GM11168 (cell line): ENCODE data around the gene PTH1R.

Experiments used
- in situ Hi-C: fragments of 300-500 bp; cut with MboI; formaldehyde crosslinking; loops from one replicate; pipeline ENCODE4 v1.12.0; 2022; ENCODE audit warnings: low sequenced_read_pairs; ENCODE audit not compliant: unreplicated experiment

The PTH1R gene

DNA sequence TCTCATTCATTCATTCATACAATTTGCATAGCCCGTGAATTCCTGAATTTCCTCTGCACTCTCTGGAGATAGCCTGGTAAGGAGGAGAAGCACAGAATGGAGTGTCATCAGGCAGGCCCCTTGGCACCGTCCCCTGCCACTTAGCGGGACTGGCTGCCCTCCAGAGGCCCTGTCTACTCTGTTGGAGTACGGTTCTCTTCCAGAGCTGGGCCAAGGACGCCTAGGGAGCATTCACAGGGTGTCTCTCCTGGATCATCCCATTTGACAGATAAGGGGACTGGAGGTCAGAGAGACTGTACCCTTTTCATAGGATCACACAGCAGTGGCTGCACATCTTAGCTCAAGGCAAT lies 48.0 kb downstream of the PTH1R start:
- in situ Hi-C loops, result no loop called here

DNA sequence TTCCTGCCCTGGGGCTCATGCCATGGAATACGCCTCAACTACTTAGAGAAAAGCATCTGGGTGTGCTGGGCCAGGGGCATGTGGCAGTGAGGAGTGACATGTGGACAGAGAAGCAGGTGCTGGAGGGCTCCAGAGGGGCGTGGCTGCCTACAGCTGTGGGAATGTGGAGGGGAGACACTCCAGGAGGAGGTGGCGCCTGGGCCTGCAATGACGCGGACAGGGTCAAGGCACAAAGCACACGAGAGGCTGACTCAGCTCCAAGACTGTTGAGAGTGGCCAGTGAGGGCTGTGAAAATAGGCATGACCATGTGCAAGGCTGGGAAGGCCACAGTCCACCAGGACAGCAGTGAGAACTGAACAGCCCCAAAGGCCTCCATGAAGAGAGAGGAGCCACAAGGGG lies 48.5 kb downstream of the PTH1R start:
- in situ Hi-C loops, result no loop called here

GRCh38 chr3:46926447-46926846 lies 48.9 kb downstream of the PTH1R start:
- in situ Hi-C loops, result no loop called here

DNA sequence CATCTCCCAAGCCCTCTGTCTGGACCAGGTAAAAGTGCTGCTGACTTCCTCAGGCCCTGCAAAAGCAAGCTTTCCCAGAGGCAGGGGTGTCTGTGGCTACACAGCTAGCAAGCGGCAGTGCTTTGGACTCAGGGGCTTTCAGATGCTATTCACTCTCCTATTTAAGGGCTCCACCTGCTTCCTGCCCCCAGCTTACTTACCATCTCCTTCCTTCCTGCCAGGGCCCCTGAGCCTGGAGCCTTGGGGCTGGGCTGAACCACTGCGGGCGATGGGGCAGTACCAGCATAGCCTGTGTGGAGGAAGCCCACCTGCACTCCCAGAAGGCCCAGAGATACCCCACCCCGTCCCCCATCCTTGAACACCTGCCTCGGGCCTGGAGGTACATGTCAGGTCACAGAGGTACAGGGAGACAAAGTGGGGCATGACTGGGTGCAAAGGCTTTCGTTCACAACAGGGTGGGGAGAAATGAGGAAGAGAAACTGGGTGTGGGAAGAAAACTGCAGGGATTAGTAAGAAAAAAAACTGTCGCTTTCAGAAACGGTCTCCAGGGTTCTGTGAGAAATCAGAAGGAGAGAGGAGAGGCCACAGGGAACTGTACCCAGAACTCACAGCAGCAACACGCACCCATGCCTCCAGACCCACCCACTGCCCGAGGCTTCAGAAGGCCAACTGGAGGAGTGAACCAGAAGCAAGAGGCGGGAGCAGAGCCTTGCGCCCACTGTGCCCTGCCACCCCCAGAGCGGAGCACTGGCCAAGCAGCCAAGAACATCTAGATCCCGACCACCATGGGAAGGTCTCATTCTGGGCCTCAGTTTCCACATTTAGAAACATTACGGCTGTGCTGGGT lies 49.6 kb downstream of the PTH1R start:
- in situ Hi-C loops, result no loop called here

DNA sequence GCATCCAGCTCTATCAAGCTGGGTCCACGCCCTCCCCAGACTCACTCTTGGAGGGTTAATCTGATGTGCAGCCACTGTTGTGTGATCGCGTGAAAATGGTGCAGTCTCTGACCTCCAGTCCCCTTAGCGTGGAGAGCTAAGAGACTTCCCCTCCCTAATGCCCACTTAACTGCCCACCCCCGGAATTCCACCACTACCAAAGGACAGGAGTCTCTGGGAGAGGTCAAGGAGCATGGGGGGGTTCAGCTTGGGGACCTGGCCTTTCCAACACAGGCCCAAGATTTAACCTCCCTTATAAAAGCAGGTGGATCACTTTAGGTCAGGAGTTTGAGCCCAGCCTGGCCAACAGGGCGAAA lies 50.2 kb downstream of the PTH1R start:
- in situ Hi-C loops, result no loop called here

GRCh38 chr3:46928282-46928681 lies 50.8 kb downstream of the PTH1R start:
- in situ Hi-C loops, result no loop called here

DNA sequence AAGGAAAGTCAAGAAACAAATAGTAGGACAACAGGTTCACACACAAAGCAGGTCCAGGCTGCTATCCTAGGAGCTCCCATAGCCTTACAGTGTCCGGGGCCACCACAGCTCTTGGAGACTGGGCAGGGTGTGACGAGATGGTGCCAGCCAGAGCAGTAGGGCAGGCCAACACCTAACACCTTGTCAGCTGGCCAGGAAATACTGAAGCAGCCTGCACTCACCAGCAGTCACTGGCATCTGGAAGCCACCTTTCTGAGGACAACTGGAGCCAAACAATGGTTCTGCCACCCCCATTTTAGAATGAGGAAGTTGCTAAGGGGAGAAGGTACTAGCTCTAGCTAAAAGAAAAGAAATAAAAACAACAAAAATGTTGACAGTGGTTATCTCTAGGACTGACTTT lies 51.8 kb downstream of the PTH1R start:
- in situ Hi-C loops, result no loop called here

DNA sequence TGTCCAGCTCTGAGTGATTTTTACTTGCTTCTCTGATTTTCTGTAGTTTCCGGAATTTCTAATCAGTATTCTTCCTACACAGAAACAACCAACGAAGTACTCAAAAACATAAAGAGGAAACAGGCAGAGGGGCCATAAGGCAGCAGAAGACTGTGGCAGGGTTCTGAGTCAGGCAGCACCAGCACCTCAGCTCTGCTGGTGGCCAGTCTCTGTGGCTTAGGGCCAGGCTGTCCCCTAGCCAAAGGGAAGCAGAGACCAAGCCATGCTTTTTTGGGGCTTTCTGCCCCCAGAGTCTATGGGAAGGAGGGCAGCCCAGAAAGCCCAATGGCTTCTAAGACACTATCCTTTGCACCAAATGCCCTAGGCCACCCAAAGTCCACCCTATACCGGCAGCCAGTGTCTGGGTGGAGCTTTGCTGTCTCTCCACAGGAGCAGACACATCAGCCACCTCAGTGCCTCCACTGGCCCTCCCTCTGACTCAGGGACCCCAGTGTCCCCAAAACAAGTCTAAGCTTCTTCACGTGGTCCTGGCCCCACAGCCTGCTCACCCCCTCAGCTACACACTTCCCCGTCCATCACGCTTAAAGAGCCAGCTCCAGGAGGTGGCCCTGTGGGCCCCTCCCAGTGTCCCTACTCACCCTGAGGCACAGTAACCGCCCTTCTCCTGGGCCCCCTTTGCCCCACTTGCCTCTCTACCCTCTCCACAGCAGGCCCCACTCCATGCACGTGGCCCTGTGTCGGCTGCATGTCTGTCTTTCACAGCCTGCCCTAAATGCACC lies 52.8 kb downstream of the PTH1R start:
- in situ Hi-C loops, result no loop called here

- in situ Hi-C loops, result no loop called here
Observed at GRCh38 chr3:46930945-46931403, 53.5 kb downstream of the PTH1R start.

DNA sequence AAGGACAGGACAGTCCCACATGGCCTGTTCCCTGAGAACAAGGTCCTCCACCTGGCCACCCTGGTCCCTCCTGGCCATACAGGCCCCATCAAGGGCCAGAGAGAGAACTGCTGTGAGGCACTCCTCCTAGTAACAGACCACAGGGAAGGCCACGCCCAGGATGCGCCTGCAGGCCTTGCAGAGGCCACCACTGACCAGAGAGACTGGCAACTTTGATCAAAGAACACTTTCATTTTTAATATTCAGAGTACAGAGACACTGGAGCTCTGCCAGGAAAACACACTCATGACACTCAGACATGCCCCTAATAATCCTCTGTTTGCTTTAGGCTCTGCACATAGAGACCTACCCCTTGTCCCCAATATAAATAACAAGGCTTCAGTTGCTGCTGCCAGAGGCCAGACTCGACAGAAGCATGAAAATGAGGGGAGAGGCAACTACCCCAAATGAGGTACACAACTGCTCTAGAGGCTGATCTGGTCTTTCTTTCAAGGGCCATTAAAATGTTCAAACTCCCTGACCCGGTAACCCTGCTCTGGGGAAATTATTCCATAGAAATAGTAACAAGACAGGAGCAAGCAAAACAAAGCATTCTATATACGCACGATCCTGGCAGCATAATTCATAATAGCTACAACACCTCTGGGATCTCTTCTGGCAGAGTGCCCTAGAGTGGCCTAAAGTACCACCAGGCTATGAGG lies 54.3 kb downstream of the PTH1R start:
- in situ Hi-C loops, result no loop called here

DNA sequence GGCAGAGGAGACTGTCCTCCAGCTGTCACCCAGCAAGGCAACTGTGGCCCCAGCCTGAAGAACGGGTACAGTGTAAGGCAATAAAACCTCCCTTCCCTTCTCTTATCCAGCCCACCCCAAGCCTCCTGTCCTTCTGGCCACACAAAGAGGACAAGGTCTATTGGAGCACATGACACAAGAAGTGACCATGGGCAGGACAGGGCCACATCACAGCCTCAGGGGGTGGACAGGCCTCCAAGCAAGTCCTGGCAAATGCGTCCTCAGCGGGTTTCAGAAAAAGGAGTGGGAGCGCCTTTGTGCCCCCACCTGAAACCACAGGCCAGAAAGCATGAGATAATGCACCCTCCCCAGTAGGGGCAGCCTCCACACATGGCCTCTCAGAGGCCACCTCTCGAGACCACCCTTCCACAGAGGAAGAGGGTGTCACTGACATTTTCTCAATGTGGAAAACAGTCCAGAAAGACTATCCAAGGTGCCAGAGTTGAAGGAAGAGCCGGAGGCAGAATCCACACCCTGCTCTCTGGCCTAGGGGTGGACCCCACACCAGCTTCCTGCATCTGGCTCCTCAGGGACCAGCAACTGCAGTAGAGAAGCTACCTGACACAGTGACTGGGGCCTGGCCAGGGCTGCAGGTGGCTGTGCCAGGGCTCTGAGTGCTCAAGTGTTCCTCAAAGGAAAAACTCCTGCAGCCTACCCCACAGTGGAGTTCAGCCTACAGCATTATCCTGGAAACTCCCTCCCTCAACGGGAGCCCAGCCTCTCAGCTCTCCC lies 55.1 kb downstream of the PTH1R start:
- in situ Hi-C loops, result no loop called here

DNA sequence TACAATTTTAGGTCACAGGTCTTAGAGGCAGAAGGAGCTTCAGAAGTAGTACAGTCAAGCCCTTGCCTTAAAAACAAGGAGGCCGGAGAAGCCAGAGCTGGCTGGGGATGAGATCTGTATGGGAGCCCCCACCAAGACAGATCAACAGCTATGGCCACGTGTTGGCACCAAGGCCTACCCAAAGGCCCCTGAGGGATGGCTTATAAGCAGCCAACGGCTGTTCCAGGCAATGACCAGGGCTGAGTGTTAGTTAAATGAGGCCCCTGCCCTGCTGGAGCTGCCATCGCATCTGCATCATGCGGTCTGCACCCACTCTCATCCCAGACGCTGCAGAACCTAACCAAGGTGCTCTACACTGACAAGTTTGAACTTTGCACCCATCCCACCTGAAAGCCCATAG lies 55.7 kb downstream of the PTH1R start:
- in situ Hi-C loops, result no loop called here

DNA sequence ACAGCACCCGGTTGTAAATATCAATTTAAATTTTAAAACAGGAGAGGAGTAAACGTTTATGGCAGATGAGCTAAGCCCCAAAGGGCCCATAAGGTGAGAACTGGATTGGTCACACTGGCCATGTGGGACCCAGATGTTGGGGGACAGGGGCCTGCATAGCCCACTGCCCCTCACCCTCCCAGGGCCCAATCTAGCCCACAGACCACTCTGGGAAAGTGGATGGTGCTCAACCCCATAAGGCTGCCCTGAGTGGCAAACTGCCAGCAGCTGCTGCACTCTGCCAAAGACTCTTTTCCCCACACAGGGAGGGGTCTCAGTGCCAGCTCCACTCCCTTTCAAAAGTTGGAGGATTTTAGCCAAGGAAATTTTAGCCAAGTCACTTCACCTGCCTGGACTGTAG lies 56.6 kb downstream of the PTH1R start:
- in situ Hi-C loops, result no loop called here

DNA sequence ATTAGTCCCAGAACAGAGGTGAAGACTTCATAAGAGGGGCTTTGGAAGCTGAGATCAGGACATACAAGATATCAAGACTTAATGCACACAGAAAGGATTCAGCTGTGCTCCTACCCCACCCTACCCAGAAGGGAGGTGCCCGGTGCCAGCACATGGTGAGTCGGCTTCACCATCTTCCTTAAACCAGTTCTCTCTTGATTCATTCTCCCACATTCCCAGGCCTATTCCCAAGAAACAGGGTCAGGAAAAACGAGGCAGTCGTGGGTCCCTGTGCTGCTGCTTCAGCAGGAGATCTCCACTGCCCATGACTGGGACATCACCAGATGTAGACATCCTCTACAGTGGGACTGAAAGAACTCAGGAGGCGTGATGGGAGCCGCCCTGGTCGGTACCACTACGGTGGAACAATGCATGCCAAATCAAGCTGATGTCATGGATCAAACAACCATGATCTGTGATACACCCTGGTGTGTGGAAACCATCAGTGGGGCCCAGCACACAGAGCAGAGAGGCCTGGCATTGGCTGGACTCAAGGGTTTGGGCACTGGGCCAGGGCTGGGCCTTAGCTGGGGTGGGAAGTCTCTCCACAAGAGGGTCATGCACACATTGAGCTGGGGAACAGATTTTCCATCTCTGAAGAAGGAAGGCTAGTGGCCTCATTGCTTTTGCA lies 57.1 kb downstream of the PTH1R start:
- in situ Hi-C loops, result no loop called here

GRCh38 chr3:46935168-46935858 lies 57.8 kb downstream of the PTH1R start:
- in situ Hi-C loops, result no loop called here

GRCh38 chr3:46935989-46936558 lies 58.6 kb downstream of the PTH1R start:
- in situ Hi-C loops, result no loop called here

DNA sequence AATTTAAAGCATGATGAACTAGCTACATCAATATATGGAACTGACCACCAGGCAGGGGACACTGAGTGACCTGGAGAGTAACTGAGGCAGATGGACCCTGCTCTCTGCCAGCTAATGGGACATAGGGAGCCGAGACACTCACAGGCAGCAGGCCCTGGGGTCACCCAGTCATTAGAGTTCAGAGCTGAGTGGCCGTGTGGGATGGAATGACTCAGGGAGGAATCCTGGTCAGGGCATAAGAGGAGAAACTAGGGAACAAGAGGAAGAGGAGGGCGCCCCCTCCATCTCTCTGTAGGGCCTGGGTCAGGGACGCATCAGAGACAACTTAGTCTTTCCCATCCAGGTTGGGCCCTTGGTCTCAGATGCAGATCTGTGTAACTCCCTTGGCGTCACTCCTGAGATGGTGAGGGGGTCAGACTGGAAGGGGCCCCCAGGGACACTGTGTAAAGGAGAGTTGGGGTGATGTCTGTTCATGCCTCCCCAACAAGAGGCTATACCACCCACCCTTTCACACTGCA lies 59.3 kb downstream of the PTH1R start:
- in situ Hi-C loops, result no loop called here

- in situ Hi-C loops, result no loop called here
Observed at GRCh38 chr3:46938118-46938517, 60.6 kb downstream of the PTH1R start.
